ENCODE data around the gene CCDC92B. TPM values are rescaled to one million over a fixed set of nuclear protein-coding genes. Genes with fewer than 3 reads are reported as not detected.

The CCDC92B gene
- total and polyA plus RNA-seq, 2 of the 4 experiments (the other 2 are of a cell fraction): not detected

- no peak overlapping the region for H2AK5ac ChIP-seq (ENCODE audit: low read depth, low read length)
- no peak overlapping the region for H3K14ac ChIP-seq (replicated peaks; ENCODE audit: low read depth, low read length)
- no peak overlapping the region for H4K91ac ChIP-seq (ENCODE audit: insufficient read depth, low read depth, low read length)
- H3K9me3 ChIP-seq (ENCODE audit: control insufficient read depth, insufficient read depth, low read length): no peaks in the 10 kb centered on the region
- ATAC-seq (ENCODE audit: low read depth): no peak
- dilution Hi-C loops (cut with HindIII; ENCODE audit: low sequenced_read_pairs, unreplicated experiment): no loop called here
- no peak for DNase-seq
- H3K27ac ChIP-seq (ENCODE audit: insufficient read depth, low read length): no peak overlapping the region
- no peak overlapping the region for H3K56ac ChIP-seq (ENCODE audit: extremely low read depth, insufficient read depth, low read length)
- H3K4me1 ChIP-seq (ENCODE audit: control insufficient read depth, insufficient read depth, low read length): no peaks in the 10 kb centered on the region
- no peak overlapping the region for H2BK20ac ChIP-seq (ENCODE audit: low read depth, low read length)
- H3K23ac ChIP-seq (ENCODE audit: low read depth, low read length): no peak overlapping the region
- 0 out of 4 replicates have a peak, but pooled peaks cover 0 to 3% of the 10 kb centered on the region in 2 experiments for H3K79me1 ChIP-seq (ENCODE audit: low read depth in 1 of 2, low read length in 2 of 2)
- no peak overlapping the region for H4K8ac ChIP-seq (ENCODE audit: low read depth in 2 of 2, low read length in 2 of 2)
- H2BK15ac ChIP-seq (ENCODE audit: low read depth, low read length): no peak overlapping the region
- H3K4ac ChIP-seq (ENCODE audit: low read depth, low read length): no peak overlapping the region
- H2BK5ac ChIP-seq (ENCODE audit: low read depth, low read length, poor library complexity, severe bottlenecking): no peak overlapping the region
- WGBS, 2 experiments (ENCODE audit: extremely low coverage in 2 of 2, insufficient read length in 1 of 2): 90% methylated on average over 21 of the region's 36 CpGs; no CpG with 5 or more reads in 1 of the 2 experiments
- H3K36me3 ChIP-seq (ENCODE audit: control insufficient read depth, insufficient read depth, low read length): peaks cover 58% of the 10 kb centered on the region
- BruUV-seq (replicated peaks): no TSS peak
- H3K9me1 ChIP-seq (ENCODE audit: insufficient read depth, low read length): no peaks in the 10 kb centered on the region
- H3K4me2 ChIP-seq (ENCODE audit: low read depth, low read length): no peak overlapping the region
- H2AK9ac ChIP-seq (replicated peaks; ENCODE audit: low read depth, low read length, poor library complexity): no peak overlapping the region
- no peak overlapping the region for H3K9ac ChIP-seq (ENCODE audit: low read depth, low read length)
- CTCF ChIA-PET: interaction anchor here (0.7 kb wide), 1 partner anchor 13 kb away, joined by 3 read pairs; no protein-coding TSS in a partner anchor
- no peak overlapping the region for H4K5ac ChIP-seq (ENCODE audit: low read depth, low read length)
- no peak overlapping the region for H2AFZ ChIP-seq (replicated peaks; ENCODE audit: low read length, poor library complexity)
- no peaks in the 10 kb centered on the region for H3K27me3 ChIP-seq (ENCODE audit: control insufficient read depth, insufficient read depth, low read length)
- intact Hi-C loops (cut with micrococcal nuclease): no loop called here
- TF ChIP-seq ELK1 (IDR thresholded peaks at IDR 0.05; ENCODE audit: borderline replicate concordance, low read depth, low read length): no peak
- TF ChIP-seq CTCF (conservative IDR thresholded peaks at IDR 0.05; ENCODE audit: low read depth, low read length): no peak
- TF ChIP-seq MAZ (IDR thresholded peaks at IDR 0.05; ENCODE audit: borderline replicate concordance, low read depth, low read length): no peak
- no peak for TF ChIP-seq CHD1 (IDR thresholded peaks at IDR 0.05; ENCODE audit: low read depth, low read length)
- no peak for TF ChIP-seq FOS (IDR thresholded peaks at IDR 0.05; ENCODE audit: low read depth, low read length)
- TF ChIP-seq NFE2L2 (IDR thresholded peaks at IDR 0.05; ENCODE audit: low read depth, low read length): no peak
- TF ChIP-seq MXI1 (IDR thresholded peaks at IDR 0.05; ENCODE audit: borderline replicate concordance, low read depth, low read length): no peak
- TF ChIP-seq CEBPB (IDR thresholded peaks at IDR 0.05; ENCODE audit: low read depth, low read length): no peak
- no peak for TF ChIP-seq RFX5 (IDR thresholded peaks at IDR 0.05; ENCODE audit: low read depth, low read length)
- H3K18ac ChIP-seq (ENCODE audit: low read depth, low read length): no peak overlapping the region
- H2BK120ac ChIP-seq (ENCODE audit: low read depth, low read length): no peak overlapping the region
- no peak overlapping the region for H3K4me3 ChIP-seq (ENCODE audit: insufficient read depth, low read depth, low read length)
- no peaks in the 10 kb centered on the region for H4K20me1 ChIP-seq (ENCODE audit: insufficient read depth, low read length)
- POLR2A ChIA-PET (ENCODE audit: unreplicated experiment): interaction anchor here (0.6 kb wide), 1 partner anchor 14 kb away, joined by 8 read pairs; no protein-coding TSS in a partner anchor
- in situ Hi-C loops (cut with MboI; ENCODE audit: low sequenced_read_pairs): no loop called here
Measured at GRCh38 chr17:2695961-2696760, 53.3 kb downstream of the CCDC92B start.

Data from IMR-90 (cell line).